GM21515 (cell line): ENCODE data around the gene HARBI1.
"Not testable (repeated sequence)": the region's sequence is repeated elsewhere in the genome, so short reads cannot be mapped to it uniquely, and the experiment has no call there.

Source experiments
- ATAC-seq: cut with Tn5 transposase; IDR thresholded peaks from one replicate; pipeline ENCODE4 v1.9.1; 2021; ENCODE audit not compliant: unreplicated experiment

HARBI1 gene

GRCh38 chr11:46597609-46598219, 19.3 kb downstream of the HARBI1 start:
- no peak for ATAC-seq

- no peak for ATAC-seq
Measured at GRCh38 chr11:46597155-46597554, 19.9 kb downstream of the HARBI1 start.

- no peak for ATAC-seq
Measured at GRCh38 chr11:46594785-46595184, 22.2 kb downstream of the HARBI1 start.

- no peak for ATAC-seq
Measured at GRCh38 chr11:46594374-46594700, 22.7 kb downstream of the HARBI1 start.

- peak; percentile 78 for ATAC-seq
Measured at GRCh38 chr11:46593550-46594373, 23.3 kb downstream of the HARBI1 start, which contains the start of gene AMBRA1. AMBRA1 (minus strand) TSS chr11:46594023; CDS start chr11:46548380, 45,643 bp downstream.

- ATAC-seq = no peak
Measured at GRCh38 chr11:46590740-46591605, 26.1 kb downstream of the HARBI1 start.

GRCh38 chr11:46588915-46589314, 28.1 kb downstream of the HARBI1 start:
- ATAC-seq = no peak

- ATAC-seq = no peak
Measured at GRCh38 chr11:46588131-46588530, 28.9 kb downstream of the HARBI1 start.

- ATAC-seq = not testable (repeated sequence)
Measured at GRCh38 chr11:46583513-46583912, 33.5 kb downstream of the HARBI1 start.

GRCh38 chr11:46582588-46582987, 34.4 kb downstream of the HARBI1 start:
- ATAC-seq = no peak

GRCh38 chr11:46577058-46577457, 40.0 kb downstream of the HARBI1 start:
- ATAC-seq = no peak

- ATAC-seq = no peak
Measured at GRCh38 chr11:46574656-46575055, 42.4 kb downstream of the HARBI1 start.

- ATAC-seq = no peak
Measured at GRCh38 chr11:46570790-46571398, 46.1 kb downstream of the HARBI1 start.

GRCh38 chr11:46565232-46565840, 51.7 kb downstream of the HARBI1 start:
- no peak for ATAC-seq

- no peak for ATAC-seq
Measured at GRCh38 chr11:46564459-46564858, 52.6 kb downstream of the HARBI1 start.

- no peak for ATAC-seq
Measured at GRCh38 chr11:46562527-46562926, 54.5 kb downstream of the HARBI1 start.

- ATAC-seq = no peak
Measured at GRCh38 chr11:46560300-46560991, 56.6 kb downstream of the HARBI1 start.

- ATAC-seq = no peak
Measured at GRCh38 chr11:46559815-46560214, 57.2 kb downstream of the HARBI1 start.

- no peak for ATAC-seq
Measured at GRCh38 chr11:46557684-46558151, 59.3 kb downstream of the HARBI1 start.
